Hippocampal formation (tissue), 2 donors: ENCODE results near the gene NAV2.
"Not testable (repeated sequence)": the region's sequence is repeated elsewhere in the genome, so short reads cannot be mapped to it uniquely, and the experiment has no call there.

Experiments used
- DNase-seq, 2 donors: peaks; one replicate each; lab custom pipeline; 2025; lab: John Stamatoyannopoulos, UW

NAV2 gene

DNA sequence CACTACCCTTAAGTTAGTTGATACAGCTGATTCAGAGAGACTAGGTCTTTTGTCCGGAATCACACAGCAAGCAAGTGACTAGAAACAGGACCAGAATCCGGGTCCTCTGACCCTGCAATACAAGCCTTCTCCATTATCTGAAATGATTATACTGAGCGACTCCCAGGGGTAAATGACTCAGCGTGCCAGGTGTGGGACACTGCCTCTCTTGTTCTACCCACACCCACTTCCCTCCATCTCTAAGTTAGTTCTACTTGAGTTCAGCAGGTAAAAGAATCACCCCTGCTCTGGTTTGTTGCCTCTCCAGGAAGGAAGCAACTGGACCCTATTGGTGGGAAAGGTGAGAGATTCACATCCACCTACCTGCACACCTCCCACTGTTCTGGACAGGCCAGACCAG, 290.7 kb downstream of the NAV2 start:
- DNase-seq = no peak

DNA sequence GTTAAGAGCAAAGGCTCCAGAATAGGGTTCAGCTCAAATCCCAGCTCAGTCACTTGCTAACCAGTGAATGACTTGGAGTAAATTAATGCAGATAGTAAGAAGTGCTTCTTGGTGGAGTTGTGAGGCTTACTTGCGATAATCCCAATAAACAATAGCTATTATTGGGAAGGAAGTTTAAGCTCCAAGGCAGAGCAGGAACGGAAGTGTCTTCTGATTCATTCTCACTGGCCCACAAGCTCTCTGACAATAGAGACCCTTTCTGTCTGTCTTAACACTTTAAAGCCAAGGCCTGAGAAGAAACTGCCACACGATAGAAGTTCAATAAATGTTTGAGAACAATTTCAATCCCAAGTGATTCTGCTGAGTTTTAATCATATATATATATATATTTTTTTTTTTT, 292.2 kb downstream of the NAV2 start:
- no peak for DNase-seq

DNA sequence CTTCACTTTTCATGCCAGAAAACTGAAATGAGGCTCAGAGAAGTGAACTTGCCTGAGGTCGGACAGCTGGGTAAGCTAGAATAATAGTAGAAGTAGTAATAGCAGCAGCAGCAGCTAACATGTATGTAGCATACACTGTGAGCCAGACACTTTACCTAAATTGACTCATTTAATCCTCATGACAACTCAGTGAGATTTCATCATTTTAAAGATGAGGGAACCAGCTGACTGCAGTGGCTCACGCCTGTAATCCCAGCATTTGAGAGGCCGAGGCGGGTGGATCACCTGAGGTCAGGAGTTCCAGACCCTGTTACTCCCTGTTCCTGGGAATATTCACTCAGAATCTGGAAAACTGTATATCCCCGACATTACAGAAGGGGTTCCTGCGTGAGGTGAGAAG, 293.1 kb downstream of the NAV2 start:
- no peak for DNase-seq

DNA sequence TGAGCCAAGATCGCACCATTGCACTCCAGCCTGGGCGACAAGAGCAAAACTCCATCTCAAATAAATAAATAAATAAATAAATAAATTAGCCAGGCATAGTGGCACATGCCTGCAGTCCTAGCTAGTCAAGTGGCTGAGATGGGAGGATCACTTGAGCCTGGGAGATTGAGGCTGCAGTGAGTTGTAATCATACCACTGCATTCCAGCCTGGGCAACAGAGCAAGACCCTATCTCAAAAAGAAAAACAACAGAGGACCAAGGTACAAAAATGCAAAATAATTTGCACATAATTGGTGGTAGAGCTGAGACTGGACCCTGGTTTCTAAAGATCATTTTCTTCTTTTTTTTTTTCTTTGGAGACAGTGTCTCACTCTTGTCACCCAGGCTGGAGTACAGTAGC, 294.0 kb downstream of the NAV2 start:
- not testable (repeated sequence) for DNase-seq

DNA sequence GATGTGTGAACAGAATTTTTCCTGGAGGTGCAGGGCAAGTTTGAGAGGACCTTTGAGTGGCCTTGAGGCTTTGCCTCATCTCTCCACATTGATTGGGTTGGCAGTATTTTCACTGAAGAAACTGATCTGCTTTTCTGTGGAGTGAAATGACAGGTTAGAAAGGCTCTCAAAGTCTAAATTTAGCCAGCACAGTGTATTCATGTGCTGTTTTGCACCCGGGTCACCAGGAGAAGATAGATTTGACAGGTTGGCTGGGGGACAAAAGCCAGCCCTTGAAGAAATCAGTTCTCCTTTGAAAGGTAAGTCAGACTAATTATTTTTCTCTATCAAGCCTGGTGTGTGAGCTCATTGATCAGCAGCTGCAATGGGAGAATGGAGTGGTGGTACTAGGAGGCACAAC, 294.7 kb downstream of the NAV2 start:
- no peak for DNase-seq

DNA sequence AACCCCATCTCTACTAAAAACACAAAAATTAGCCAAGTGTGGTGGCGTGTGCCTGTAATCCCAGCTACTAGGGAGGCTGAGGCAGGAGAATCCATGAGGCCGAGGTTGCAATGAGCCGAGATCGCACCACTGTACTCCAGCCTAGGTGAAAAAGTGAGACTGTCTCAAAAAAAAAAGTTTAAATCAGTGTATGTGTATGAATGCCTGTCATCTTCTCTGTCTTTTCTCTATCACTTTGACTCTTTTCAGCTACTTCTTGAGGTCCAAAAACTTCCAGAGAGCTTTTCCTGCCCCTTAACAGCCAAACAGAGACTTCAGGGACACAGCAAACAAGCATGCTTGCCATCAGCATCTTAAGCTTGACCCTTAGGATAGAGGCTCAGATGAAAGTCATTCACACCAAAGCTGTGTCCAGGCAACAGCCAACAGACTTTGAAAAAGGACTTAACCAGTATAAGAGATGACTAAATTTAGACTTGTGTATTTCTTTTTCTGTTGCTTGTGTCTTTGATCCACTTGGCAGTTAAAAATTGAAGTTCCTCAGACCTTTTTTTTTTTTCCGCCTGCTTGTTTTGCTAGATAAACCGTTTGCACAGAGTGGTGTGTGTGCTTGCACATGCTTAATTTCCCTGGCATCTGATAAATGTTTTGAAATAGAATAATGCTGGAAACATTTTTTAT, 295.7 kb downstream of the NAV2 start:
- DNase-seq = peak in 1 of 2 donors; percentile 34

DNA sequence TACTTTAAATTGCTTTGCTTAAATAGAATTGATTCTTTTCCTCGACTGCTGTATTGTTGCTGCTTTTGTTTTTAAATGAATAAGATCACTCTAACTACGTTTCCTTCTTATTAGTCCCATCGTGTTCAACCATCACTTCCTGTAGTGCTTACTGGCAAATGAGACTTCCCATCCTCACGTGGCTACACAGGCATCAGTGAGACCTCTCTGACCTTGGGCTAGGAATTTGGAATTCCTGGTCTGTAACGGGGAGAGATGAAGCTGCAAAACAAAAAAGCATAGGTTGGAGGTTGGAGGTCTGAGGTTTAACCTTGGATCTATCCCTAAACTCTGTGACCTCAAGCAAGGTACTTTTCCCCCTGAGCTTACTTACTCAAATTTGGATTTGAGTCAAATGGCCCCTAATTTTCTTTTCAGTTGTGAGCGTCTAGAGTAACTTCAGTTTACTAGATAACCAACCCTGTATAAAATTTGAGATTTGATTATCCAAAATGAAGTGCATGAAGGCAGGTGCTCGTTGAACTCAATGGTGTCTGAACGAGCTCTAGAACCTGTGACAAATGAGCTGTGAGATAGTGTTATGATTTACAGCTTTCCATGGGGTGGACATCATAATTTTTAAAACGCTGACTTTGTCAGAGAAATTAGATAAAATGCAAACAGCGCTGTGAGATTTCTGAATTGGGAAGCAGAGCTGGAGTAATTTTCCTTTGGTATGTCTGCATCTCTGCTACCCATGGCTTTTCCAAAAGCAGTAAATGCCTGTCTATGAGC, 296.4 kb downstream of the NAV2 start:
- no peak for DNase-seq

DNA sequence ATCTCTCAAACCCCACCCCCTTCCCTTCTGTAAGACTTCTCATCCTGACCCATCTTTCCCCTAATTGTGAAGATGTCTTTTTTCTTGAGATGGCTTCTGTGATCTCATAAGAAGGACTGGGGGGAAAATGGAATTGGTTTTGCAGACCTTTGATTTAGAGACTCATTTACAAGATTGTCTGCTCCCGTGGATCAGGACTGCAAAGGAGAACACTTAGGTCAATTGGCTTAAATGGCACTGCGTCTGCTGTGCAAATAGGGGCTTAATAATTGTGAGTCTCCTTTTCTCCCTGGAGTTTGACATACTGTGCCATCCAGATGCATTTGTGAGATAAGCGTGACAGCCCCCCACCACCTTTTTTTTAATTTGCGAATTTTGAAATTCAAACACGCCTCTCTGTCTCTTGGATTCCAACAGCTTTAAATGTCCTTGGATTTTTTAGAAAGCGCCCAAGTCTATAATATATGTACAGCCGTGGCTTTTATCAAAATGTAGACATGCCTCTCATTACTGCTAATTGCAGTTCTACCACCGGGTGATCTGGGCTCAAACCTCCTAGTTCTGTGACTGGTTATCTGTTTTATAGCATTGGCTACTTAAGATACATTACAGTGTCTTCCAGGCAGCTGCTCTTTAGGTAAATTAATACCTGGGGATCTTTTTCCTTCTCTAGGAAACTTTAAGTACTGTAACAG, 297.7 kb downstream of the NAV2 start:
- no peak for DNase-seq

DNA sequence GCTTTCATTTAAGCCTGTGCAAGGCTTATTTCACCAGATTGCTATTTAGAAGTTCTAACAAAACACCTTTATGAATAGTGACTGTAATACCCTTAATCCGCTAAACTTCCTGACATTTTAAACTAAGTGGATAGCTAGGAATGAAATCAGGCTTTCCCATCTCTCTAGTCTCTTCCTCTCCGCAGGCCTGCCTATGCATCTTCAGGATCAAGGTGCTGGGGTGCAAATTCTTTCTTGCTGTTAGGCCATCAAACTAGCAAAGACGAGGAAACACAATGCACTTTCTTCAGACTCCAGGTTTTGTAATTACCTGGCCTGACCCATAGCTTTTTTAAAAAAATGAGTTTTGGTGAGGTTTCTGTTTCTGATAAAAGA, 298.2 kb downstream of the NAV2 start:
- no peak for DNase-seq

DNA sequence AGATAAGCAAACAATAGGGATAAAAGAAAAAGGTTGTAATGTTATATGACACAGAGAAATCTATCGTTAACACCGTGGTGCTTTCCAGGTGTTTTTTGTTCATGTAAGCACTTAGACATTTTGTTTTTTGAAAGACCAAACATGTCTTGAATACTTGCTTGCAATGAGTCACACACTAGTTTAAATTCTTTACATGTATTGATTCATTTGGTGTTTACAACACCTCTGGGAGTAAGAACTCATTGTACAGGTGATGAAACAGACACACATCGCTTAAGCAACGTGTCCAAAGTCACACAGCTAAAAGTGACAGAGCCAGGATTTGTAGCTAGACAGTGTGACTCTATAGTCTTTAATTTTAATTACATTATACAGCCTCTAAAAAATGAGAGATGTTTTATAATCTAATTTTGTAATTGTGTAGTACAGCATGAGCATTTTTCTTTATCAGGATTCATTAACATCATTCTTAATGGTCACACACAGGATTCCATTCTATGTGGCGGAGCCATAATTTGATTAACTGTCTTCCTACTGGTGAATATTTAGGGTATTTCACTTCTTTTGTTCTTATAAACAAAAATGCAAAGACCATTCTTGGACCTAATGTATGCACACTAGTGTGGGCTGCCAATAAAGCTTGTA, 298.8 kb downstream of the NAV2 start:
- no peak for DNase-seq

DNA sequence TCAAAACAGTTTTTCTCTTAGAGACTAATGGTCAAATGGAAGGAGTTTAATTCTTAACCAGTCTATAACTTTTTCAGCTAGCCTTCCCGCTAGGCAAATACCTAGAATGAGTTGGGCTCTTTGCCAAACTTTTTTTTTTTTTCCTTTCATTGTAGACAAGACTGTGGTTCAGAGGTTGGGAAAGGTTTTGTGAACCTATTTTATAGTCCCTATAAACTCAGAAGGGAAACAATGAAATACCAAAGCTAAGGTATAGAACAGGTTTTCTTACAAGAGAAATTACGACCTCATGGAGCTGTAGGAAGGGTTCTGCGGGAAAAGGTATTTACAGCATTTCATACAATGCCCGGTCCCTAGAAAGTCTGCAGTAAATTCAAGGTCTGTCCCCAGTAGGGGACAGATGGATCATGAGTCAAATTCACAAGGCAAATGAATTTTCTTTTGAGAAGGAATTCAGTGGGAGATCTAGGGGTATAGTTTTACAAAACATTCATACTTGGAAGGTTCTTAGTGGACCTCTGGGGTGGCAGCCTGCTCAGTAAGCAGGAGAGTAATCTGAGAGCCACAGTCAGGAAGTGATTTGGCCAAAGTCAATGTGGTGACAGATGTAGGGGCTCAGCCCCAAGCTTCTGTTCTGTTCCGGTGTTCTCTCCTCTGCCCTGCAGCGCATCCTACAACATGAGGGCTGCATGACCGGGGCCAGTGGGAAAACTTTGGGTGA, 300.9 kb downstream of the NAV2 start:
- no peak for DNase-seq

DNA sequence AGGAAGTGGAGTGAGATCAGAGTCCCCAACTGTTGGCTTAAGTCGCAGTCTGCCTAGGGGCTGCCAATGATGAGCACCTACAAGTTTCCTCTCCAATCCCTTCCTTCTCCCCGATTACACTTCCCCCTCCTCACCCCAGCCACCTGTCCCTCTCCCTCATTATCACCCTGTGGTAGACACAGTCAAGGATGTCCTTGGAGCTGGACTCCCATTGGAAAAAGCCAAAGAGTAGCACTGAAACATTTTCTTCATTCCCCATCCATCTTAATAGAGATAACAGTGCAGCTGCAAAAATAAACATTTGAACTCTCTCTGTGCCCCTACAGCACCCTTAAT, 301.4 kb downstream of the NAV2 start:
- DNase-seq = no peak

DNA sequence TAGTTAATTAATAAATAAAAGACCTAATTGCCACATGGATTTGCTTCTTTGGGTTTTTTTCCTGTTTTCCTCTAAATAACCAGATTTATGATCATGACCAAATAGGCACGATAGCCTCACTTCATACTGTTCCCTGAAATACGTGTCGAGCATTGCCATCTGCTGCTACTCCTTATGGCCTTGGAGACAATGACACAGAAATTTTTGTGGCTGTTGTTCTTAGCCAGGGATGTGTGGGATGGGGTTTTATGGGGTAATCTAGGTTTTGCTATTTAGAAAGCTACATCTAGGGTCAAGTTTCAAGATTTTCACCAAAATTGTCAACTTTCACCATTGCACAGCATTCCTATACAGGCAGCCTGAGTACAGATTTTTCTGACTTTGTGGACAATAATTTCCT, 302.5 kb downstream of the NAV2 start:
- DNase-seq = no peak

DNA sequence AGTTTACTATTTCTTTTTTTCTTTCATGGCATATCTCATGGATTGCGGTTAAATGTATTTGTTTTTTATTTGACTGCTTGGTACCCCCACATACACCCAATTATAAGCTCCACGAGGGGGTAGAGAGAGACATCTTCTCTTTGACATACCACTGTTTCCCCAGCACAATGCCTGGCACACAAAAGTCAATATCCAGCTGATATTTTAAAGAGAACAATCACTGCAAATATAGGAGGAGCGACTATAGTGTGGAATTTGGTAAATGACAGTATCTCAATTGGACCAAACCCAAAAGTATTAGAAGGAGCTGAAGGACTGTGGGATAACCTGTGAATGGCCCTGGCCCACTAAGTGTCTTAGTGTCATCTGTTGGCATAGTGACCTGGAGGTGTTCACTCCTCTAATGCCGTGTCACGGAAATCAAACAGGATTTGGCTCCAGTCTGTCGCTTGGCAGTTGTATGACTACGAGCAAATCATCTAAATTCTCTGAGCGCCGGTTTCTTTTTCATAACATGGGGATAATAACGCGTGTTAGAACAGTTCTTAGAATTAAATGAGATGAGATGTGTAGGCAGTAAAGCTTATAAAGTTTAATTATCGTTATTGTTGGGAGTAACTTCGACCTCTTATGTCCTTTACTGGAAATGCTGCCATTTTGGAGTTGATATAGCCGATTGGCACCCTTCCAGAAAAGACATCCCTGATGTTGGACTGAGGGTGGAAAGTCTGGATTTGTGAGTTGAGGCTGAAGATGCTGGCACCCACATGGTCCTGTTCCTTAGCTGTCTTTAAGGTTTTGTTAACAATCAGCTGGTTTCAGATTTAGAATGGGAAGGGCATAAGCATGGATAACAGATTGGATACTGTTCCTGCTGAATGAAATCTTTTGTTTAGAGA, 303.1 kb downstream of the NAV2 start:
- no peak for DNase-seq

DNA sequence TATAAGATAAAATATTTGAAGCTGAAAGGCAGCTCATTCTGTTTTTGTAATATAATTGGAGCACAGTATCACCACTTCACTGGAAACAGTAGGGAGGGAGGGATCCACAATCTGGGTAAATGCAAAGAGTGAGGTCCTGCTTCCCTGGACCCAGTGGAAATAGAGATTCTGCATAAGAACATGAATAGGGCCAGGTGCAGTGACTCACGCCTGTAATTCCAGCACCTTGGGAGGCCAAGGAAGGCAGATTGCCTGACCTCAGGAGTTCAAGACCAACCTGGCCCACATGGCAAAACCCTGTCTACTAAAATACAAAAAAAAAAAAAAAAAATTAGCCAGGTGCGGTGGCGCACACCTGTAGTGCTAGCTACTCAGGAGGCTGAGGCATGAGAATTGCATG, 303.9 kb downstream of the NAV2 start:
- DNase-seq = no peak

DNA sequence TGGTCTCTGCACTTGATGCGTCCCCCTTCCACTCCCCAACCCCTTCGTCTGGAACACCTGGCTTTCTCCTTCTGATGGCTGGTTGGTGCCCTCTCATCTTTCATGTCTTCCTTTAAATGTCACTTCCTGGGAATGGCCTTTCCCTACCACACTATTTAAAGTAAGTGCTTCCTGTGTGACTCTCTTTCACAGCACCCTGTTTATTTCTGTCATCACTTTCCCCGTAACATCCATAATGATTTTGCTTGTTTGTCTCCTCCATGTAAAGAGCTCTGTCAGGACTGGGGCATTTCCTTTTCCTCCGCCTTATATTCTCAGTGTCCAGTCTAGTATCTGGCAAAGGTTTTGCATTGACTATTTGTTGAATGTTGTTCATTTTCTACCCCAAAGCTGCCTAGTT, 304.7 kb downstream of the NAV2 start:
- DNase-seq = no peak

DNA sequence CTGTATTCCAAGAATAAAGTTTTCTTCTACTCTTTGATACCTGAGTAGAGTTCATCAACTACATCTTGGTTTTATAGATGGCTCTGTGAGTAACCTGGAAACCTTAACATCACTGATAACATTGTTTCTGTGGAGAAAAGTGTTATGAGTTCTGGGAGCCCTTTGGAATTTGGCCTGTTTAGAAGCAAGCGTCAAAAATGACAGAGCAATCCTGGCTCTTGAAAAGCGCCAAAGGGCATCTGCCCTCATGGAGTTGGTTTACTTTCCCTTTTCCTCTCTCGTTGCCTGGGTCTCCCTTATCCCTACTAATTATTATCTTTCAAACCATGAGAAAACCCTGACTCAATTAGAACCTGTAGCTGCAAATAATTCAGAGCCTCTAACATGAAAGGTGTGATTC, 307.6 kb downstream of the NAV2 start:
- no peak for DNase-seq

DNA sequence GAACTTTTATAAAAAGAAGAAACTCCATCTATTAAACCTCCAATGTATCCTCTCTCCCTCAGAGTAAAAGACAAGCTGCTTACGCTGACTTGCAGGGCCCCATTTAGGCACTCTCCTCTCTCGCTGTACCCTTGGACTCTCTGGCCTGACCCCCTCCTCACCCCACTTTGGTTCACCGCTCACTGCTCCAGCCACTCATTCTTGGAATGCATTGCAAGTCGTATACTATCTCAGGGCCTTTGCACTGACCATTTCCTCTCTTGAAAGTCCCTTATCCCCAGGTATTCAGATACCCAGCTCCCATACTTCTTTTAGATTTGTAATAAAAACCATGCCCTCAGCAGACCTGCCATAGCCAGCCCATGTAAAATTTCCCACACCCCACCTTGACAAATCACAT, 308.1 kb downstream of the NAV2 start:
- no peak for DNase-seq

DNA sequence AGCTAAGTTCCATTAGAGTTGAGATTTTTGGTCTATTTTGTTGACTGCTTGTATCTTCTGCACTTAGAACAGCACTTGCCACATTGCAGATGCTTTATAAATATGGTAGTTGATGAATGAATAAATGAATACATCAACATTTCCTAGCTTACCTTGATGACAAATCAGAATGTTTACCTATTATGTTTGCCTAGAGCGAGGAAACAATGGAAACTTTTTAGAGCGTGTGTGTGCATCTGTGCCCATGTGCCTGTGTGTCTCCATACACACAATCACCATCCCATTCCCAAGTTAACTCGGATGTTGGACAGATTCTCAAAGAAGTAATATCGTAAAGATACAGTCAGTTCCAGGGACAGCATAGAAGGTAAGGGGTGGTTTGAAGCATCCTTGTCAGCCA, 308.6 kb downstream of the NAV2 start:
- no peak for DNase-seq

DNA sequence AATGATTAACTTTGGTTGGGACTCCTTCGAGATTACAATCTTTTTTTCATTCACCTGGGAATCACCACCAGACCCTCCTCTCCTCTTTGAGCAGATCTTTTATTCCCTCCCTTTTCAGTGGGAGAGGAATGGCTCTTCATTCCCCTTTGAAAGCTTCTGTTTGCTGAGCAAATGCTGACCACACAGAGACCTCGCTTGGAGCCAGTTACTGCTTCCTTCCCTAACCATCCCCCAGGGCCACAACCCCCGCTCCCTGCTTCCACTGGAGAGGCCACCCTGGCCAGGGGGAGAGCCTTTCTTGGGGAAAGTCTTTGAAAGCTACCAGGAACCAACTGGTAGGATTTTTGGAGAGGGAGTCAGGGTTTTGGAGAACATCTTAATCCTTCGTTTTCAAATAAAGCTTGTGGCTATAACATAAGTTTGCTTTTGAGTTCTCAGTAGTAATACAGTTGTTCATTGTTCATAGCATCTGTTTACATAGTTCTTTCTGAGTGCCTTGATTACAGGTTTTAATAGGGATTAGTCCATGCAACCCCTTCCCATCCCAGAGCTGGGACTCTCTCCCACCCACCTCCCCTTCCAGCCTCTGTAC, 309.2 kb downstream of the NAV2 start:
- no peak for DNase-seq
